ENCODE measurements around the gene MAP1A. TPM values are rescaled to one million over a fixed set of nuclear protein-coding genes. Genes with fewer than 3 reads are reported as not detected.

Gene MAP1A
- total RNA-seq, 1 experiment from 2014 or later = 1.9 TPM

DNA sequence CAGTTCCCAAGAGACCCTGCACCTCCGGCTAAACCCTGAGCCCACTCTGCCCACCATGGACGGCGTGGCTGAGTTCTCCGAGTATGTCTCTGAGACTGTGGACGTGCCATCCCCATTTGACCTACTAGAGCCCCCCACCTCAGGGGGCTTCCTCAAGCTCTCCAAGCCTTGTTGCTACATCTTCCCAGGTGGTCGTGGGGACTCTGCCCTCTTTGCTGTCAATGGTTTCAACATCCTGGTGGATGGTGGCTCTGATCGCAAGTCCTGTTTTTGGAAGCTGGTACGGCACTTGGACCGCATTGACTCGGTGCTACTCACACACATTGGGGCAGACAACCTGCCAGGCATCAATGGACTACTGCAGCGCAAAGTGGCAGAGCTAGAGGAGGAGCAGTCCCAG, 4.0 kb downstream of the MAP1A start:
- Histone ChIP-seq H2AFZ (ENCODE audit: low read depth, low read length, poor library complexity, severe bottlenecking) (no peak overlapping the region), H4K20me1 (ENCODE audit: insufficient read depth) (no peaks in the 10 kb centered on the region), H3K36me3 (ENCODE audit: control insufficient read depth in 1 of 2, insufficient read depth in 2 of 2, low read length in 2 of 2) (no peaks in the 10 kb centered on the region), H3K4me2 (ENCODE audit: low read length) (no peak overlapping the region), H3K4me3 (replicated peaks in 1 of 2; ENCODE audit: low read depth in 1 of 2, low read length in 2 of 2) (no peak overlapping the region), H3K9ac (ENCODE audit: low read length) (no peak overlapping the region), H3K79me2 (ENCODE audit: insufficient read depth, low read length) (no peaks in the 10 kb centered on the region), H3K9me3 (ENCODE audit: control insufficient read depth in 1 of 2, insufficient read depth in 1 of 2, low read depth in 1 of 2, low read length in 2 of 2) (no peaks in the 10 kb centered on the region), H3K9me2 (ENCODE audit: insufficient read depth) (no peaks in the 10 kb centered on the region), H3K27ac (ENCODE audit: low read depth, low read length) (no peak overlapping the region), H3K4me1 (ENCODE audit: control insufficient read depth in 1 of 2, insufficient read depth in 2 of 2, low read length in 2 of 2) (peaks cover 0 to 1% of the 10 kb centered on the region in 2 experiments; a peak in 2 of 4 replicates), H3K27me3 (ENCODE audit: insufficient read depth, low read length) (no peaks in the 10 kb centered on the region)
- intact Hi-C loops (cut with micrococcal nuclease) = no loop called here
- ATAC-seq (no peak), DNase-seq (ENCODE audit: low read depth, low spot score) (no peak)
- ChIA-PET POLR2A (no interaction called here), RAD21 (ENCODE audit: low non-redundant PET in 1 of 2, low total read pairs in 2 of 2, uncharacterized antibody in 2 of 2, unreplicated experiment in 2 of 2) (no interaction called here), CTCF (no interaction called here)
- no TSS peak for BruUV-seq (replicated peaks)
- no peak for TF ChIP-seq YY1 (IDR thresholded peaks at IDR 0.05; ENCODE audit: extremely low read depth, insufficient replicate concordance, low read depth, low read length)
- no peak for TF ChIP-seq EZH2phosphoT487 (IDR thresholded peaks at IDR 0.05; ENCODE audit: borderline replicate concordance)
- TF ChIP-seq FOSL1 (IDR thresholded peaks at IDR 0.05; ENCODE audit: low read depth) = no peak
- TF ChIP-seq, protein P1, sequence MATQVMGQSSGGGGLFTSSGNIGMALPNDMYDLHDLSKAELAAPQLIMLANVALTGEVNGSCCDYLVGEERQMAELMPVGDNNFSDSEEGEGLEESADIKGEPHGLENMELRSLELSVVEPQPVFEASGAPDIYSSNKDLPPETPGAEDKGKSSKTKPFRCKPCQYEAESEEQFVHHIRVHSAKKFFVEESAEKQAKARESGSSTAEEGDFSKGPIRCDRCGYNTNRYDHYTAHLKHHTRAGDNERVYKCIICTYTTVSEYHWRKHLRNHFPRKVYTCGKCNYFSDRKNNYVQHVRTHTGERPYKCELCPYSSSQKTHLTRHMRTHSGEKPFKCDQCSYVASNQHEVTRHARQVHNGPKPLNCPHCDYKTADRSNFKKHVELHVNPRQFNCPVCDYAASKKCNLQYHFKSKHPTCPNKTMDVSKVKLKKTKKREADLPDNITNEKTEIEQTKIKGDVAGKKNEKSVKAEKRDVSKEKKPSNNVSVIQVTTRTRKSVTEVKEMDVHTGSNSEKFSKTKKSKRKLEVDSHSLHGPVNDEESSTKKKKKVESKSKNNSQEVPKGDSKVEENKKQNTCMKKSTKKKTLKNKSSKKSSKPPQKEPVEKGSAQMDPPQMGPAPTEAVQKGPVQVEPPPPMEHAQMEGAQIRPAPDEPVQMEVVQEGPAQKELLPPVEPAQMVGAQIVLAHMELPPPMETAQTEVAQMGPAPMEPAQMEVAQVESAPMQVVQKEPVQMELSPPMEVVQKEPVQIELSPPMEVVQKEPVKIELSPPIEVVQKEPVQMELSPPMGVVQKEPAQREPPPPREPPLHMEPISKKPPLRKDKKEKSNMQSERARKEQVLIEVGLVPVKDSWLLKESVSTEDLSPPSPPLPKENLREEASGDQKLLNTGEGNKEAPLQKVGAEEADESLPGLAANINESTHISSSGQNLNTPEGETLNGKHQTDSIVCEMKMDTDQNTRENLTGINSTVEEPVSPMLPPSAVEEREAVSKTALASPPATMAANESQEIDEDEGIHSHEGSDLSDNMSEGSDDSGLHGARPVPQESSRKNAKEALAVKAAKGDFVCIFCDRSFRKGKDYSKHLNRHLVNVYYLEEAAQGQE (IDR thresholded peaks at IDR 0.05; ENCODE audit: low read depth) = no peak
- TF ChIP-seq EZH2 (IDR thresholded peaks at IDR 0.05) = no peak
- no peak for TF ChIP-seq CEBPB (IDR thresholded peaks at IDR 0.05; ENCODE audit: low read depth)
- TF ChIP-seq POLR2A (IDR thresholded peaks at IDR 0.05; ENCODE audit: borderline replicate concordance, extremely low read depth, insufficient read depth, insufficient read length) = no peak
- no peak for TF ChIP-seq CBX3 (IDR thresholded peaks at IDR 0.05; ENCODE audit: low read depth)
- no peak for TF ChIP-seq ELF1 (IDR thresholded peaks at IDR 0.05; ENCODE audit: borderline replicate concordance, low read depth)
- TF ChIP-seq, protein P2, sequence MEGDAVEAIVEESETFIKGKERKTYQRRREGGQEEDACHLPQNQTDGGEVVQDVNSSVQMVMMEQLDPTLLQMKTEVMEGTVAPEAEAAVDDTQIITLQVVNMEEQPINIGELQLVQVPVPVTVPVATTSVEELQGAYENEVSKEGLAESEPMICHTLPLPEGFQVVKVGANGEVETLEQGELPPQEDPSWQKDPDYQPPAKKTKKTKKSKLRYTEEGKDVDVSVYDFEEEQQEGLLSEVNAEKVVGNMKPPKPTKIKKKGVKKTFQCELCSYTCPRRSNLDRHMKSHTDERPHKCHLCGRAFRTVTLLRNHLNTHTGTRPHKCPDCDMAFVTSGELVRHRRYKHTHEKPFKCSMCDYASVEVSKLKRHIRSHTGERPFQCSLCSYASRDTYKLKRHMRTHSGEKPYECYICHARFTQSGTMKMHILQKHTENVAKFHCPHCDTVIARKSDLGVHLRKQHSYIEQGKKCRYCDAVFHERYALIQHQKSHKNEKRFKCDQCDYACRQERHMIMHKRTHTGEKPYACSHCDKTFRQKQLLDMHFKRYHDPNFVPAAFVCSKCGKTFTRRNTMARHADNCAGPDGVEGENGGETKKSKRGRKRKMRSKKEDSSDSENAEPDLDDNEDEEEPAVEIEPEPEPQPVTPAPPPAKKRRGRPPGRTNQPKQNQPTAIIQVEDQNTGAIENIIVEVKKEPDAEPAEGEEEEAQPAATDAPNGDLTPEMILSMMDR (IDR thresholded peaks at IDR 0.05 in 2 of 3, conservative IDR thresholded peaks at IDR 0.05 in 1 of 3; ENCODE audit: borderline replicate concordance in 1 of 3, insufficient read depth in 1 of 3, low read depth in 2 of 3, low read length in 2 of 3) = no peak
- TF ChIP-seq TCF7L2 (IDR thresholded peaks at IDR 0.05; ENCODE audit: borderline replicate concordance, extremely low read depth, insufficient read depth, insufficient read length) = no peak
- no peak for TF ChIP-seq POLR2AphosphoS5 (IDR thresholded peaks at IDR 0.05; ENCODE audit: low read depth, low read length)
- TF ChIP-seq, protein P3, sequence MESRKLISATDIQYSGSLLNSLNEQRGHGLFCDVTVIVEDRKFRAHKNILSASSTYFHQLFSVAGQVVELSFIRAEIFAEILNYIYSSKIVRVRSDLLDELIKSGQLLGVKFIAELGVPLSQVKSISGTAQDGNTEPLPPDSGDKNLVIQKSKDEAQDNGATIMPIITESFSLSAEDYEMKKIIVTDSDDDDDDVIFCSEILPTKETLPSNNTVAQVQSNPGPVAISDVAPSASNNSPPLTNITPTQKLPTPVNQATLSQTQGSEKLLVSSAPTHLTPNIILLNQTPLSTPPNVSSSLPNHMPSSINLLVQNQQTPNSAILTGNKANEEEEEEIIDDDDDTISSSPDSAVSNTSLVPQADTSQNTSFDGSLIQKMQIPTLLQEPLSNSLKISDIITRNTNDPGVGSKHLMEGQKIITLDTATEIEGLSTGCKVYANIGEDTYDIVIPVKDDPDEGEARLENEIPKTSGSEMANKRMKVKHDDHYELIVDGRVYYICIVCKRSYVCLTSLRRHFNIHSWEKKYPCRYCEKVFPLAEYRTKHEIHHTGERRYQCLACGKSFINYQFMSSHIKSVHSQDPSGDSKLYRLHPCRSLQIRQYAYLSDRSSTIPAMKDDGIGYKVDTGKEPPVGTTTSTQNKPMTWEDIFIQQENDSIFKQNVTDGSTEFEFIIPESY (IDR thresholded peaks at IDR 0.05; ENCODE audit: extremely low read depth, insufficient replicate concordance, low read length) = no peak
- TF ChIP-seq EGR1 (IDR thresholded peaks at IDR 0.05; ENCODE audit: low read depth) = no peak
- no peak for TF ChIP-seq SIN3A (IDR thresholded peaks at IDR 0.05; ENCODE audit: low read depth)
- TF ChIP-seq ZFX (IDR thresholded peaks at IDR 0.05) = no peak
